Measurements from ENCODE around the gene ZNF397. TPM values are rescaled to one million over a fixed set of nuclear protein-coding genes. Genes with fewer than 3 reads are reported as not detected.

The ZNF397 gene
- total and polyA plus RNA-seq, 2 donors from 2014 or later: 15.5 to 28.6 TPM

- FAIRE-seq: no peak
These were observed 11.6 kb downstream of the ZNF397 start for GRCh38 chr18:35252466-35252865.

GRCh38 chr18:35253655-35254287 is 12.9 kb downstream of the ZNF397 start:
- Histone ChIP-seq H3K36me3 (ENCODE audit: control insufficient read depth in 2 of 3, insufficient read depth in 3 of 3, low read length in 3 of 3) (peaks cover 10 to 13% (median 12%) of the 10 kb centered on the region in 3 donors), H3K4me3 (ENCODE audit: low read length in 3 of 3) (no peak overlapping the region), H3K9me3 (ENCODE audit: control insufficient read depth in 2 of 3, insufficient read depth in 1 of 3, low read length in 3 of 3) (peaks cover 0 to 17% (median 0%) of the 10 kb centered on the region in 3 donors), H3K27me3 (ENCODE audit: control insufficient read depth, insufficient read depth, low read length) (no peaks in the 10 kb centered on the region), H3K4me1 (ENCODE audit: control insufficient read depth in 2 of 3, insufficient read depth in 2 of 3, low read depth in 1 of 3, low read length in 3 of 3) (no peaks in the 10 kb centered on the region), H3K27ac (ENCODE audit: low read depth in 2 of 2, low read length in 2 of 2) (no peak overlapping the region), H3K9ac (ENCODE audit: low read length in 3 of 3) (no peak overlapping the region)
- DNase-seq (no peak), FAIRE-seq (no peak)
- intact Hi-C loops (cut with DNase I): no loop called here
- TF ChIP-seq CTCF (IDR thresholded peaks at IDR 0.05; ENCODE audit: borderline replicate concordance, extremely low read depth, insufficient read depth): no peak

More at GRCh38 chr18:35252466-35252865, 11.6 kb downstream of the ZNF397 start:
- DNase-seq: no peak
- Histone ChIP-seq H3K27me3 (ENCODE audit: control insufficient read depth, insufficient read depth, low read length) (no peaks in the 10 kb centered on the region), H3K36me3 (ENCODE audit: control insufficient read depth in 2 of 3, insufficient read depth in 3 of 3, low read length in 3 of 3) (peaks cover 16 to 21% (median 20%) of the 10 kb centered on the region in 3 donors), H3K4me1 (ENCODE audit: control insufficient read depth in 2 of 3, insufficient read depth in 2 of 3, low read depth in 1 of 3, low read length in 3 of 3) (no peaks in the 10 kb centered on the region), H3K9ac (ENCODE audit: low read length in 3 of 3) (no peak overlapping the region), H3K27ac (ENCODE audit: low read depth in 2 of 2, low read length in 2 of 2) (no peak overlapping the region), H3K9me3 (ENCODE audit: control insufficient read depth in 2 of 3, insufficient read depth in 1 of 3, low read length in 3 of 3) (peaks cover 0 to 17% (median 0%) of the 10 kb centered on the region in 3 donors), H3K4me3 (ENCODE audit: low read length in 3 of 3) (no peak overlapping the region)
- intact Hi-C loops (cut with DNase I): no loop called here
- TF ChIP-seq CTCF (IDR thresholded peaks at IDR 0.05; ENCODE audit: borderline replicate concordance, extremely low read depth, insufficient read depth): no peak

- no peaks in the 10 kb centered on the region for H3K27me3 ChIP-seq (ENCODE audit: control insufficient read depth, insufficient read depth, low read length)
- H3K9ac ChIP-seq (ENCODE audit: low read length in 3 of 3): no peak overlapping the region
- no peaks in the 10 kb centered on the region for H3K4me1 ChIP-seq (ENCODE audit: control insufficient read depth in 2 of 3, insufficient read depth in 2 of 3, low read depth in 1 of 3, low read length in 3 of 3)
- intact Hi-C loops (cut with DNase I): no loop called here
- no peak overlapping the region for H3K27ac ChIP-seq (ENCODE audit: low read depth in 2 of 2, low read length in 2 of 2)
- no peak for TF ChIP-seq CTCF (IDR thresholded peaks at IDR 0.05; ENCODE audit: borderline replicate concordance, extremely low read depth, insufficient read depth)
- FAIRE-seq (no peak), DNase-seq (no peak)
- H3K36me3 ChIP-seq (ENCODE audit: control insufficient read depth in 2 of 3, insufficient read depth in 3 of 3, low read length in 3 of 3): peaks cover 6 to 12% (median 11%) of the 10 kb centered on the region in 3 donors
- peaks cover 0 to 12% (median 0%) of the 10 kb centered on the region in 3 donors for H3K9me3 ChIP-seq (ENCODE audit: control insufficient read depth in 2 of 3, insufficient read depth in 1 of 3, low read length in 3 of 3)
- H3K4me3 ChIP-seq (ENCODE audit: low read length in 3 of 3): no peak overlapping the region
These were observed 16.1 kb downstream of the ZNF397 start for GRCh38 chr18:35256947-35257346.
